Measurements from ENCODE around the gene RUNX1. TPM values are rescaled to one million over a fixed set of nuclear protein-coding genes. Genes with fewer than 3 reads are reported as not detected.

Gene RUNX1
- total and polyA plus RNA-seq, 2 of the 13 experiments (the other 11 are each of a cell fraction or from before 2014, with no cell fraction given) = 5.4 to 6.4 TPM

DNA sequence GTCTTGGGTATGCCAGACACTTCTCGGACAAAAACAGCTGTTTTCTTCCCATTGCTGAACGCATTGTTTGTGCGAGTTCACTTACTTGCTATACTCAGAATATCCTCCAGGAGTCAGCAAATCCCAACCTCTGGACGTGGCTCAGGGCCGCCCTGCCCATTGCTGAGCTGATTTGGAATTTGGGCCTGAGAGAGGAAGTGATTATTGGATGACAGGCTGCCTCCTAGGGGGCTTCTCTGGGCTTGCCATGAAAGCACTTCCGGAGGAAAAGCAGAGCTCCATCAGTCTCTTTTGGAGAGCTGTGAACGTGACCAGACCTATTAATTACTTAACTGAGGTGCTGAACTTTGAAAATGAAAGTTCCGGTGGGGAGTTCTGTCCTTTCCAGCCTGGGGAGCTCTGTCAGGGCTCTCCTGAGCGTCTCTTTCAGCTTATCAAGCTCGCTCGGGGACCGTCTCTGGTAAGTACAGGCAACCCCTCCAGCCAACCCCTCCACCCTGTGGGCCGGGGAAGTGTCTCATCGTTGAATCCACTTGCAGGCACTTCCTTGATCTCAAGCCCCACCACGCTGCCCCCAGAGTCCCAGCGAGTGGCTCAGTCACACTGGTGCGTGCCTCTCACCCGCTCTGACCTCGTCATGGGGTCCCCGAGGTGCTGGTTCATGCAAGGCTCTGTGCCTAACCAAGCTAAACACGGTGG, 303.4 kb downstream of the RUNX1 start (continued):
- TF ChIP-seq, protein P1, sequence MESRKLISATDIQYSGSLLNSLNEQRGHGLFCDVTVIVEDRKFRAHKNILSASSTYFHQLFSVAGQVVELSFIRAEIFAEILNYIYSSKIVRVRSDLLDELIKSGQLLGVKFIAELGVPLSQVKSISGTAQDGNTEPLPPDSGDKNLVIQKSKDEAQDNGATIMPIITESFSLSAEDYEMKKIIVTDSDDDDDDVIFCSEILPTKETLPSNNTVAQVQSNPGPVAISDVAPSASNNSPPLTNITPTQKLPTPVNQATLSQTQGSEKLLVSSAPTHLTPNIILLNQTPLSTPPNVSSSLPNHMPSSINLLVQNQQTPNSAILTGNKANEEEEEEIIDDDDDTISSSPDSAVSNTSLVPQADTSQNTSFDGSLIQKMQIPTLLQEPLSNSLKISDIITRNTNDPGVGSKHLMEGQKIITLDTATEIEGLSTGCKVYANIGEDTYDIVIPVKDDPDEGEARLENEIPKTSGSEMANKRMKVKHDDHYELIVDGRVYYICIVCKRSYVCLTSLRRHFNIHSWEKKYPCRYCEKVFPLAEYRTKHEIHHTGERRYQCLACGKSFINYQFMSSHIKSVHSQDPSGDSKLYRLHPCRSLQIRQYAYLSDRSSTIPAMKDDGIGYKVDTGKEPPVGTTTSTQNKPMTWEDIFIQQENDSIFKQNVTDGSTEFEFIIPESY (CRISPR knock-in tag; IDR thresholded peaks at IDR 0.05) = 0 out of 2 replicates have a peak, but pooled peaks have one; percentile 25
- no peak for TF ChIP-seq PAF1 (CRISPR knock-in tag; IDR thresholded peaks at IDR 0.05)
- TF ChIP-seq ZFP1 (CRISPR knock-in tag; IDR thresholded peaks at IDR 0.05) = no peak
- TF ChIP-seq, protein P2, sequence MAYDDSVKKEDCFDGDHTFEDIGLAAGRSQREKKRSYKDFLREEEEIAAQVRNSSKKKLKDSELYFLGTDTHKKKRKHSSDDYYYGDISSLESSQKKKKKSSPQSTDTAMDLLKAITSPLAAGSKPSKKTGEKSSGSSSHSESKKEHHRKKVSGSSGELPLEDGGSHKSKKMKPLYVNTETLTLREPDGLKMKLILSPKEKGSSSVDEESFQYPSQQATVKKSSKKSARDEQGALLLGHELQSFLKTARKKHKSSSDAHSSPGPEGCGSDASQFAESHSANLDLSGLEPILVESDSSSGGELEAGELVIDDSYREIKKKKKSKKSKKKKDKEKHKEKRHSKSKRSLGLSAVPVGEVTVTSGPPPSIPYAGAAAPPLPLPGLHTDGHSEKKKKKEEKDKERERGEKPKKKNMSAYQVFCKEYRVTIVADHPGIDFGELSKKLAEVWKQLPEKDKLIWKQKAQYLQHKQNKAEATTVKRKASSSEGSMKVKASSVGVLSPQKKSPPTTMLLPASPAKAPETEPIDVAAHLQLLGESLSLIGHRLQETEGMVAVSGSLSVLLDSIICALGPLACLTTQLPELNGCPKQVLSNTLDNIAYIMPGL (CRISPR knock-in tag; IDR thresholded peaks at IDR 0.05; ENCODE audit: borderline replicate concordance in 1 of 2, low read depth in 1 of 2) = peak; percentile 72 to 86; a peak in 3 of 4 replicates
- TF ChIP-seq, protein P3, sequence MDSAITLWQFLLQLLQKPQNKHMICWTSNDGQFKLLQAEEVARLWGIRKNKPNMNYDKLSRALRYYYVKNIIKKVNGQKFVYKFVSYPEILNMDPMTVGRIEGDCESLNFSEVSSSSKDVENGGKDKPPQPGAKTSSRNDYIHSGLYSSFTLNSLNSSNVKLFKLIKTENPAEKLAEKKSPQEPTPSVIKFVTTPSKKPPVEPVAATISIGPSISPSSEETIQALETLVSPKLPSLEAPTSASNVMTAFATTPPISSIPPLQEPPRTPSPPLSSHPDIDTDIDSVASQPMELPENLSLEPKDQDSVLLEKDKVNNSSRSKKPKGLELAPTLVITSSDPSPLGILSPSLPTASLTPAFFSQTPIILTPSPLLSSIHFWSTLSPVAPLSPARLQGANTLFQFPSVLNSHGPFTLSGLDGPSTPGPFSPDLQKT (CRISPR knock-in tag; IDR thresholded peaks at IDR 0.05; ENCODE audit: borderline replicate concordance) = 0 out of 2 replicates have a peak, but pooled peaks have one; percentile 52
- no peak for TF ChIP-seq ZNF891 (CRISPR knock-in tag; IDR thresholded peaks at IDR 0.05)
- TF ChIP-seq, protein P4, sequence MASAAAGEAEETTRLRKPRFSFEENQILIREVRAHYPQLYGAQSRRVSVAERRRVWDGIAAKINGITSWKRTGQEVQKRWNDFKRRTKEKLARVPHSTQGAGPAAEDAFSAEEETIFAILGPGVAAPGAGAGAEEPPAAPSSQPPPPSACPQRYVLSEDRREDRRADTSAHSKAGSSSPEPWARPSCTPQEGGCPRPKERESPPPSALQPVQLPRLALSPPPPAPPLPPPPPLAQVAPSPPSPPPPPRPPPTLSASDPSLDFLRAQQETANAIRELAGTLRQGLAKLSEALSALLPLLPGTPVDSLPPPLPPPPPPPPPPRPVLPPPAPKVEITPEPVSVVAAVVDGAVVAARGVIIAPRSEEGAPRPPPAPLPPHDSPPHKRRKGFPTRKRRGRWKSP (CRISPR knock-in tag; IDR thresholded peaks at IDR 0.05) = no peak
- TF ChIP-seq IKZF1 (IDR thresholded peaks at IDR 0.05) = no peak
- no peak for TF ChIP-seq ZNF713 (CRISPR knock-in tag; IDR thresholded peaks at IDR 0.05)
- TF ChIP-seq SIX4 (CRISPR knock-in tag; IDR thresholded peaks at IDR 0.05) = 0 out of 2 replicates have a peak, but pooled peaks have one; percentile 29
- no peak for TF ChIP-seq TEAD2 (CRISPR knock-in tag; IDR thresholded peaks at IDR 0.05)
- no peak for TF ChIP-seq ZNF7 (CRISPR knock-in tag; IDR thresholded peaks at IDR 0.05)
- peak; percentile 53; the same call in 1 of the 2 replicates for TF ChIP-seq THAP11 (CRISPR knock-in tag; IDR thresholded peaks at IDR 0.05)
- no peak for TF ChIP-seq BRD4 (CRISPR knock-in tag; IDR thresholded peaks at IDR 0.05)
- no peak for TF ChIP-seq ZNF230 (CRISPR knock-in tag; IDR thresholded peaks at IDR 0.05)

Measured in HepG2 (cell line).